ENCODE data around the gene UBL7.

GRCh38 chr15:74464897-74465296 is 3.9 kb upstream of the UBL7 start:
- TF ChIP-seq CTCF (IDR thresholded peaks at IDR 0.05; ENCODE audit: low read length), result no peak
- no peak for TF ChIP-seq EZH2 (optimal IDR thresholded peaks at IDR 0.05; ENCODE audit: low read depth, low read length)

Data from MM.1S (cell line).